Activated CD4-positive, alpha-beta T cell treated with anti-CD3 and anti-CD28 coated beads for 48 hours (primary cell): ENCODE data around the gene DOCK4.

ENCODE experiments used
- DNase-seq: peaks from one replicate; pipeline ENCODE4 v3.0.0-alpha.2; 2020

DOCK4 gene

GRCh38 chr7:112001091-112001826, 204.9 kb downstream of the DOCK4 start:
- no peak for DNase-seq

DNA sequence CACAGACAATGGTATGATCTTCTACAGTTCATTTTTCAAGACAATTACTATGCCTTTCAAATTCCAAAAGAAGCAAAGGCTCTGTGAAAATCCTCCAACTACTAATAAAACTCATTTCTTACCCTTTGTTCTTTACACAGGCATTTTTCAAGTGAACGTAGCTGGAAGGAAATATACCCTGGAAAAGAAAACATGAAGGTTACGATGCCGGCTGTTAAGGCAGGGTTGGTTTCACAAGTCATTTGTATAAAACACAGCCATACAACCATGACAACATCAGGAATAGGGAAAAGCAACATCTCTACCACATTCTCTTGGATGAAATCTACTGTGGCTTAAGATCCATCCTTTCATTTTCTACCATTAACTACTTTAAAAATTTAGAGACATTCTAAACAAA, 207.9 kb downstream of the DOCK4 start:
- no peak for DNase-seq

GRCh38 chr7:111997546-111997945, 208.7 kb downstream of the DOCK4 start:
- DNase-seq, result no peak

DNA sequence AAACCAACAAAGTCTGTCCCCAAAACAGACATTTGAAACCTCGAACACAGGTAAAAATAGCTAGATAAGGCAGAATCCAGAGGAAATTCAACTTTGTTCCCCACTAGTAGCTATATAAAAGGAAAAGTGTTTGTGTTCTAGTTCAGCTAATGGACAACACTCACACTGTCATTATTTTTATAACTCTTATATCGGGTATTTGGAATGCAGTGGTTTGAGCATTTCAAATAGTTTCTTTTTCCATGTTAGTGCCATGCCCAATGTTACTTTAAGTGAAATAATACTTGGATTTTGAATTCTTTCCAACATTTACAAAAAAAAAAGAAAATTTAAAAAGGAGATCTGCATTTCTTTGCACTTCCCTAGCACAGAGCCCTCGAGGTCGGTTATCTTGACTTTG, 213.6 kb downstream of the DOCK4 start:
- no peak for DNase-seq

GRCh38 chr7:111990643-111991042, 215.6 kb downstream of the DOCK4 start:
- no peak for DNase-seq

- no peak for DNase-seq
Observed at GRCh38 chr7:111987886-111988285, 218.3 kb downstream of the DOCK4 start.

GRCh38 chr7:111987115-111987826, 218.9 kb downstream of the DOCK4 start:
- DNase-seq, result no peak

DNA sequence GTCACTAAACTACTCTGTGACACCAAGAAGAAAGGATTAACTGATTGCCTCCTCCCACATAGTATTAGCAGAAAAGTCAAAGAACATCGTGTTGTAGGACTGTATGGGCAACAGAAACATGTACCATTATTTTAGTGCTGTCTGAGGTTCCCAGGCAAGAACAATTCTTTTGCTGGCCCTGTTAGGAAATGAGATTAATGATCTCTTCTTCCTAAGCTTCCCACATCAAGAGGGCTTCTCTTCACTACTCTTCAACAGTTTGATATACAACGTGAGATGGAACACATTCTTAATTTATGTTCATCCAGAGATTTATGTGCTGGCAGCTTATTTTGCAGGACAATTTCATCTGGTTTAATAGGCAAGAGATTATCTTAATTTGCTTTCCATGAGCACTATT, 219.6 kb downstream of the DOCK4 start:
- no peak for DNase-seq

DNA sequence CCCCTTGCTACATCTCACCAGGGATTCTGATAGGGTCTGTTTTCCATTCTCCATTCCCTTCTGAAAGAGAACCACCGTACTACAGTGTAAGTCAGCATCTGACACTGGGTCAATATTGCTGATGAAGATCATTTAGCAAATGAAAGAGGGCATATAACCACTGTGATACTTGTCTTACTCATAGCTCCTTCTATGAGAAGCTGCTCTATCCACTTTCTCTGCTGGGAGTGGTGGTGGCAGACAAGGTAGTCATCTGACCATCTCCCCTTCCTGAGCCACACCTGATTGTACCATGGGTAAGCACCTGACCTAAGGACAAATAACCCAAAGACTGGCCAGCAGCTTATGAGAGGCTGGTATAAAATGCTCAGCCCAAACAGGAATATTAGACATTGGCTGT, 220.4 kb downstream of the DOCK4 start:
- no peak for DNase-seq

- no peak for DNase-seq
Observed at GRCh38 chr7:111982804-111983203, 223.4 kb downstream of the DOCK4 start.

- no peak for DNase-seq
Observed at GRCh38 chr7:111982133-111982532, 224.1 kb downstream of the DOCK4 start.

DNA sequence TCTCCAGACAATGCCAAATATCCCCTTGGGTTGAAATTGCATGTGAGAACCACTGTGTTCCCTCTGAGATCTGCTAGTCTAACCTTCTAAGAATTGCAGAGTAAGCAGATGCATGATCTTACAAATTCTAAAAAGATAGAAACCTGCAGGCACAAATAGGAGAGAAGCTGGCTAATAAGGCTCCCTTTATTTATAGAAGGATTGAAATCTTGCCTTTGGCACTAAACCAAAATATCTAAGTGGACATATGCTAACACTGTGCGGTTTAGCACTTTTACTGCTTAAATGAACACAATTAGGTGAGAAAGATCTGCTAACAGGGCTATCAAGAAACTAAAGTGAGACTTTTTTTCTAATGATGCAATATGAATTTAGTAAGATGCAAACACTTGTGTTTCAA, 225.5 kb downstream of the DOCK4 start:
- DNase-seq, result no peak

- DNase-seq, result no peak
Observed at GRCh38 chr7:111975346-111975745, 230.9 kb downstream of the DOCK4 start.

GRCh38 chr7:111960984-111961383, 245.2 kb downstream of the DOCK4 start:
- DNase-seq, result no peak

- no peak for DNase-seq
Observed at GRCh38 chr7:111958896-111959295, 247.3 kb downstream of the DOCK4 start.

DNA sequence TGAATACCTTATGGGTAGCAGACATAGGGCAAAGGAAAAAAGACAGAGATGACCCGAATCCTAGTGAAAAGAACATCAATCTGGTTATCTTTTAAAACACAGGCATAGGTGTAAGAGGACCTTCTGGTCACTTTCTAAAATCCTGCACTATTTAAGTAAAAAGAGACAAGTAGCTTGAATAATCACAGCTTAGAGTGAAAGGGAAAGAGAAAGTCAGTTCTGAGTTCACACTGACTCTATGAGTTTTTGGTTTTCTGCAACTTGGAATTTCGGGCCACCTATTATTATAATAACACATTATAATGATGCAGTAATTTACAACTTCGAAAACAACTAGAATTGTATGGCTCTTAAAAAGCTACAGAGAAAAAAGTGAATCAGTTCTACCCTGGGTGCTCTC, 247.8 kb downstream of the DOCK4 start:
- DNase-seq, result no peak

- no peak for DNase-seq
Observed at GRCh38 chr7:111955616-111956015, 250.6 kb downstream of the DOCK4 start.

- no peak for DNase-seq
Observed at GRCh38 chr7:111954474-111955381, 251.5 kb downstream of the DOCK4 start.

- DNase-seq, result no peak
Observed at GRCh38 chr7:111954056-111954455, 252.1 kb downstream of the DOCK4 start.

DNA sequence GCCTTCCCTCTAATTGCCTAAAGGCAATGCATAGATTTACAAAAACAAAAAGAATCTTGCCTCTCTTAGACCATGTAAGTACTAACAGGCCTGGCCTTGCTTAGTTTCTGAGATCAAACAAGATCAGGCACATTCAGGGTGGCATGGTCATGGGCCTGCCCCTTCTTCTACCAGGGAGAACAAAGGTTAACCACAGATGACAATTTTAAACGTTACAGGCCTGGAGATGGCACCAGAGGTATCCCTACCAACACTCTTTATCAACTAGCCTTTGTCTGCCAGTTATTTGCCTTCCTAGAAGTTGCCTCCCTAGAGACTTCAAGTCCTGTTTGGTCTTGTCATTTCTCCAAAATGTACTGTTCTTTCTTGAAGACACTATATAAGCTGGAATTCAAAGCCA, 252.6 kb downstream of the DOCK4 start:
- DNase-seq, result no peak

GRCh38 chr7:111952783-111953182, 253.4 kb downstream of the DOCK4 start:
- no peak for DNase-seq

DNA sequence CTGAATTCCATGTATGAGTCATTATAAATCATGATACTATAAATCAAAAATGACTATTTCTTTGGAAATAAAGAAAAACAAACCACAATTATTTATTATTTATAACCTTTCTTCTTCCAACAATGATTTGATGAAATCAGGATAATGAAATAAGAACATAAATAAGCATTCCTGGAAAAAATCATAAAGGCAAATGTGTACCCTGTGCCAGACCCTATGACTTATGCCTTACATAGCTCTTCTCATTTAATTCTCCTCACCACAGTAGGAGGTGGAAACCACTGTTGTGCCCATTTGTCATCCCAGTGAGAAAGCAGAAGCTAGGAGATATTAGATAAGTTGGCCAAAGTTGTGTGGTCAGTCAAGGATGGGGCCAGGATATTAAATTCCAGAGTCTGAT, 255.1 kb downstream of the DOCK4 start:
- DNase-seq, result no peak

DNA sequence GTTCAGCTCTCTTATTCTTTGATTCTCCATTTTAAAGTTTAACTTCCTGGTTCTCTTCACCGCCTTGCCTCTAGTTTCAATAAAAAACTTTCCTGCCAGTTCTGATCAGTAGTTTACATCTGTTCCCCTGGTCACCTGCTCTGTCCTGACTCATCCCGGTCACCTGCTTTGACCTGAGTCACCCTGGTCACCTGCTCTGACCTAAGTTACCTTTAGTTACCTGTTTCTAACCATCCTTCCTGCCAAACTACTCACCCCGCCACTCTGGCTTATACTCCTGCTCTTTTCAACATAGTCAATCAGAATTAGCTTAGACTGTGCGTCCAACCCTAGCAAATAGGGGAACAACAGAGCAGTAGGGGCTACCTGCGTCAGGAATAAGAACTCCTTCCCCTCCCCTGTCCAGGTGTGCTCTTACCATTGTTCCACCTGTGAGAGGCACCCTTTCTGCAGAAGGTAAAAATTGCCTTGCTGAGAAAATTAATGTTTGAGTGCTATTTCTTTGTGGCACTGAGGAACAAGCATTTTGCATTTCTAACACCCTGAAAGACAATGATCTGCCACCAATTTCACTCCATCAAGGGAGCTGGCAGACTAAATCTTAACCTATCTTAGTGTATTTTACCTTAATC, 263.6 kb downstream of the DOCK4 start:
- no peak for DNase-seq
